Muscle of back (tissue), 10 donors: ENCODE results near the gene NRDE2. TPM values are rescaled to one million over a fixed set of nuclear protein-coding genes. Genes with fewer than 3 reads are reported as not detected.

Experiments used
- polyA plus RNA-seq, 10 donors: library from polyadenylated mRNA; unstranded; fragments of 120-200 nt; gene quantifications; one replicate each; pipeline ENCODE4 v1.2.1, GENCODE V29; 2013; ENCODE audit not compliant: insufficient read length in 10 of 10

The NRDE2 gene
- polyA plus RNA-seq, 10 donors: 7.0 to 12.3 (median 9.3) TPM

Other genes starting within 250 kb of the NRDE2 start
- 100 to 1,000 TPM in 9 of 10 donors, 10 to 100 TPM in 1; 94.5 to 136 (median 111) TPM for gene PSMC1, start 75.4 kb downstream of the NRDE2 start, polyA plus RNA-seq
- gene CALM1, start 65.1 kb upstream of the NRDE2 start, polyA plus RNA-seq: 100 to 1,000 TPM; 198 to 307 (median 264) TPM